HG03139 (cell line): ENCODE results near the gene RBM12.

Experiments
- ATAC-seq: cut with Tn5 transposase; IDR thresholded peaks from one replicate; pipeline ENCODE4 v1.9.1; 2021; ENCODE audit not compliant: unreplicated experiment

The RBM12 gene

GRCh38 chr20:35602851-35603495, 61.7 kb downstream of the RBM12 start:
- no peak for ATAC-seq

GRCh38 chr20:35601990-35602389, 62.7 kb downstream of the RBM12 start:
- ATAC-seq: no peak

GRCh38 chr20:35600993-35601973, 63.4 kb downstream of the RBM12 start:
- ATAC-seq: no peak

- no peak for ATAC-seq
Observed at GRCh38 chr20:35600176-35600992, 64.3 kb downstream of the RBM12 start.

GRCh38 chr20:35599776-35600120, 65.0 kb downstream of the RBM12 start:
- ATAC-seq: no peak
